Measurements from ENCODE around the gene C22orf42. TPM values are rescaled to one million over a fixed set of nuclear protein-coding genes. Genes with fewer than 3 reads are reported as not detected.
"Not testable (repeated sequence)": the region's sequence is repeated elsewhere in the genome, so short reads cannot be mapped to it uniquely, and the experiment has no call there.

C22orf42 gene
- total RNA-seq, 1 donor from 2014 or later: not detected

DNA sequence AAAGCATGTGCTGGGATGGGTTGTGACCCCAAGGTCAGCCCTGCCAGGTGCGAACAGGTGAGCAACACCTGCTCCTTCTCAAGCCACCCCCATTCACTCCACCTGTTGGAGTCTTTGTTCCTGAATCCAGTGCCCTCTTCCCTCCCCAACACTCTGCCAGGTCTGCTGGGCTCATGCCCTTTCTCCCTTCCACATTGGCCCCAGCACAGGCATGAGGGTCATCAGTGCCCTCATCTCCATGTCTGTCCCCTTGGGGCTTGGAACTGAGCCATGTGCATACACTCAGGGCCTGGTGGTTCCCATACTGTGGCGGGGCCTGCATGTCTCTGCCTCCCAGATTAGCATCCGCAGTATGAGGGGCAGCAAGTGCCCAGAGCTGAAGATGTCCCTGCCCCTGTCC lies 26.7 kb upstream of the C22orf42 start:
- DNase-seq (ENCODE audit: low read depth): no peak

DNA sequence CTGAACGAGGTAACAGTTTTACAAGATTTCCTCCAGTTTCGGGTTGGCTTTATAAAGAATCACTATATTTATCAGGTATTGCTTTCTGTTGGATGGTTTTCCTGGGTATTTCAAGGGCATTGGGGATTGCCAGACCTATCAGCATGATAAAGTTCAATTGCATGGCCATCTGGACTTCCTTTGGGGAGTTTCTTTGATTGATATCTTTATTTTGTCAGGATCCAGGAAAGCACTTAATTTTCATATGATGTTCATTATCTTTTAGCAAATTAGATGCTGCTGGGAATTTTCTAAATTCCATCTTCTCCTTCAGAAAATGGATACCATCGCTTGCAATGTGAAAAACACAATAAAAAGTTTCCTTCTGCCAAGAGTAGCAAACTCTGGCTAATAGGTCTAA lies 24.5 kb upstream of the C22orf42 start:
- DNase-seq (ENCODE audit: low read depth): no peak

DNA sequence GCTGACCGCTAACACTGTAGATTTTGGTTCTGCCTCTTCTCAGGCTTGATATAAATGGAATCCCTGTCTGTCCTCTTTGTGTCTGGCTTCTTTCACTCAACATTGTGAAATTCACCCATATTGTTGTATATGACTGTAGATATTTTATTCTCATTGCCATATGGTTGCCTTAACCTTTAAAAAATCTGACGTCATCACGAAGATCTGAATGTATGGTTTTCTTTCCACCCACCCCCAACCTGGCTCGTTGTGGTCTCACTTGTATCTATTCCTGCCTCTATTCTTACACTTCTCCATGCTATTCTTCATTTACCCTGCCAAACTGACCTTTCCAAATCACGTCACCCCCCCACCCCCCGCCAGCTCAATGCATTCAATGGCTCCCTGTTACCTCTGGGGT lies 21.9 kb upstream of the C22orf42 start:
- no peak for DNase-seq (ENCODE audit: low read depth)

DNA sequence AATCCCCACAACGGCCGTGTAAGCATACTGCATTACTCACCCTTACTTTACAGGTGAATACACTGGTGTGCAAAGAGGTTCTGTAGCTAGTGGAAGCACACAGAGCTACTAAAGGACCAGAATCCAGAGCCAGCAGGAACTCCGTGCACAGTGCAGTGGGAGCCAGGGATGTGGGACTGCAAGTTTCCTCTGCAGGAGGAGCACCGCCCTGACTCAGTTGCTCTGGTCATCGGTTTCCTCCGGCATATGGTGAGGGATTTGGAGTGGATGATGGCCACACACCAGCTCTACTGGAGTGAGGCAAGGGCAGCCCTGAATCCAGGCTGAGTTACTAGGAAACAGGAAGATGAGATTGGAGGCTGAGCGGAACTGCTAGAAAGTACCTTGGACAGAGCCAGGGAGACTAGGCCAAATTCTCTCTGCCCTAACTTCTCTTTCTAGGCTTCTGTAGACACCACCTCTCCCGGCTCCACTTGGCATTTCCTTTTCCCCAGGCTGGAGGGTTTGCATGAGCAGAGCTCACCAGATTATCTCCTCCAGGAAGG lies 18.2 kb upstream of the C22orf42 start:
- no peak for DNase-seq (ENCODE audit: low read depth)

DNA sequence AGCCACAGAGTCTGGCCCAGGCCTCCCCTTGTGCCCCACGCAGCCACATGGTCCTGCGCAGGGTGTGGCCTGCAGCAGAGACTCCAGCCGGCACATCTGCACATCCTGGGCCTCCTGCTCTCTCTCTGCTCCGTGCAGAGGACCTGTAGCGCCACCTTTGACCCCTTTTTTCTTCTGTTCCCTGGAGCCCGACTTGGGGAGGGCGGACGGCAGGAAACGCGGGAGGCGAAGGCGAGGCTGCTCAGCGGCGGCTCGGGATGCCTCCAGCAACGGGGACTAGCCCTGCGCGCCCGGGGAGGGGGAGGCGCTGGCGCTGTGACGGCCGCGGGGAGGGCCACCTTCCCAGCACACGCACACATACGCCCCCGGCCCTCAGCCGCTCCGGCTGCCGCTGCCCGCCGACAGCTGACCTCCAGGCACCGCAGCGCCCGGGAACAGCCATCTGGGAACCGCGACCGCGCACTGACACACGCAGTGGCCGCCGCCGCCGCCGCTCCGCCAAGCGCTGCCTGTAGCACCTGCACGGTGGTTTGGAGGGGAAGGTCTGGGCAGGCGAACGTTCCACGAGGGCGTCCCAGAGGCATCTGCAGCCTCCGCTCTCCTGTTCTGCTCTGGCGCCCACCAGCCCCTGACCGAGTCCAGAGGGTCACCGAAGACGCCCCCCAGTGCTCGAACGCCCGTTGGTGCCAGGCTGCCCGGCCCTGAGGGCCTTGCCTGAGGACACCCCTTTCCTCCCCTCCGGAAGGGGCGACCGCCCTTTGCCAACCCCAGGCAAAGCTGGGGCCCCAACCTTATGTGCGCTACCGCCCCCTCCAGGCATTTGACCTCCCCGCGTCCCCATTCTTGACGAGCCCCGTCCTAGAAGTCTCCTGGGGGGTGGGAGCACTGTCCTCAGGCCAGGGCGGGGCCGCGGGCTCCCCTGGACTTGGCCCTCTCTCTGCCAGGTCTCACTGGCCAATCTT lies 16.9 kb upstream of the C22orf42 start:
- DNase-seq (ENCODE audit: low read depth): no peak

DNA sequence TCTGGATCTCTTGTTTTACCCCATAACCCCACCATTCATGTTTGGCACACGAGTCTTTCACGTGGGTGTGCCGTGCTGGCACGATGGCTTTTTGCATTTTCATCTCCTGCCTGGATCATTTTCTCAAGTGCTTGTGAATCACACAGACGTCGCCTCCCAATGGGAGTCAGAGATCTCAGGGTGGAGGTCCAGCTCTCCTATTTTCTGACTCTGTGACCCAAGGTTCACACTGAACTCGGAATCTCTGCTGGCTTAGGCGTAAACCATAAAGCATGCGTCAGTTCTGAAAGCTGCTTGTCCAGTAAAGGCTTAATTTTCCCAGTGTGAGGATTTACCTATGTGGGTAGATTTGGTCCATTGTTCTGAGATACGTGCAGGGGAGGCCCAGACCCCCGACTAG lies 16.0 kb upstream of the C22orf42 start:
- no peak for DNase-seq (ENCODE audit: low read depth)

DNA sequence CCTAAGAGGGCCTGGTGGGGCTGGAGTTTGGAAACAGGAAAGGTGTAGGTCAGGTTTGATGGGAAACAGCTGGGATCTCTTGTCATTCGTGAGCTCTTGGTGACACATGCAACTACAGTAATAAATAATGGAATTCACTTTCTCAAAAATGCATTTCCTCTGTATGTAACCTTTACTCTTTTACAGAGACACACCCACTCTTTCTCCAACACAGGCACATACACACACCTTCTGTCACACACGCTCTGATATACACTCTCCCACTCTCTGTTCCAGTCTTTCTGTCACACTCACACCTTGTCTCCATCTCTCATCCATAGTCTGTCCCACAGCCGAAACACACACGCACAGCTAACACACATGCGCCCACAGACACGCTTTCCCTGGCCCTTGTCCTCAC lies 6.6 kb upstream of the C22orf42 start:
- no peak for DNase-seq (ENCODE audit: low read depth)

DNA sequence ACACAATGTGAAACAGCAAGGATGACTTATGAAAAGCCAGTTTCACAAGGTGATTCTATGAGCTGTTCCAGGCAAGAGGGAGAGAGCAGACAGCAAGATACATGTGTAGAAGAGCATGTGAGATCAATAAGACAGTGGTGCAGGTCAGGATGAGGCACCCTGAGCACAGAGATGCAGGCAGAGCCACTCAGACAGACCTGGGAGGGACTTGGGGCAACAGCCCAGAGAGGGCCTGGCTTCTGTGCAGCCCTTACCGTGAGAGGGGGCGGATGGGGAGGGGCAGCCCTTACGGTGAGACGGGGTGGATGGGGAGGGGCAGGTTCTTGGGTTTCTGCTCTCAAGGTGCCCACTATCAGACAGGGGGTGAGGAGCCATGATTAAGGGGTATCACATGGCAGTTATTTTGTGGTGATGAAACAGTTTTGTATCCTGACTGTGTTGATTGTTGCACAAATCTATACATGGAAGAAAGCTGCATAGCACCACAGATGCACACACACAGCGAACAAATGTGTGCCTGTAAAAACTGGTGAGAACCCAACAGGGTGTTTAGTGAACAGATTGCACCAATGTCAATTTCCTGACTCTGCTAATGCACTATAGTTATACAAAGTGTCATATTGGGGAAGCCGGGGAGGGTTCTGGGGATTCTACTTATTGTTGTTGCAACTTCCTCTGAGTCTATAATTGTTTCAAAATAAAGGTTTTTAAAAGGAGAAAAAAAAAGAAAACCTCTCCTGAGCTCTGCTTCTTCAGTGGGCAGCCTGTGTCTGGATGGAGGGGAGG lies 5.2 kb upstream of the C22orf42 start:
- no peak for DNase-seq (ENCODE audit: low read depth)

DNA sequence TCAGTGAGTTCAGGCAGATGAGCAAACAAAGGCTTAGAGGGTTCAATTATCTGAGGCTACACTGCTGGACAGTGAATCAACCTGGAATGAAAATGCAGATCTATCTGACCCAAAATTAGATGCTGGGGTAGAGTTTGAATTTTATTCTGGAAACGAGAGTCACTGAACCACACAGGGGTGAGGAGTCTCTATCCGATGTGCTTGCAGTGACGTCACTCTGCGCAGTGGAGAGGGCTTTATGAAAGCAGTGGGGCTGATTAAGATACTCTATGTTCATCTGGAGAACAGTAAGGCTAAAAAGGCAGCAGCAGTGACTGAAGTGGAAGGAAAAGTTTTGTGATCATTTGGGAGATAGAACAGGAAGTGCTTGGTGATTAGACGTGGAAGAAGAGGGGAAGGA lies 1.3 kb upstream of the C22orf42 start:
- DNase-seq (ENCODE audit: low read depth): not testable (repeated sequence)

DNA sequence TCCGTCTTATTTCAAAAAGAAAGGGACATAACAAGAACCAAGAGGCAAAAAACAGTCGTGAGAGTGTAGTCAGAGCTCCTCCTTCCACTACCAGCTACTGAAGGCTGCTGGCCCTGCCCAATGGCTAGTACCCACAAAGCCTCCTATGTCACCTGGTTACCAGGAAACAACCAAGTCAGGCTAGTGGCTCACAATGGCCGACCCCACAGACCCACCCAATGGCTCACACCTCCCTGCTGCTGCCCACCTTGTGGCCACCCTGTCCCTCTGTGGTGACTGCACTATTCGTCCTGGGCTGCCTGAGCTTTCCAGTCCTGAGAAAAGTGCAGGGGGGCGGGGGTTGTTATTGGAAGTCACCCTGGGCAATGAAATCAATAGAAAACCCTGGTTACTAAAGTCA lies 1.5 kb downstream of the C22orf42 start:
- not testable (repeated sequence) for DNase-seq (ENCODE audit: low read depth)

DNA sequence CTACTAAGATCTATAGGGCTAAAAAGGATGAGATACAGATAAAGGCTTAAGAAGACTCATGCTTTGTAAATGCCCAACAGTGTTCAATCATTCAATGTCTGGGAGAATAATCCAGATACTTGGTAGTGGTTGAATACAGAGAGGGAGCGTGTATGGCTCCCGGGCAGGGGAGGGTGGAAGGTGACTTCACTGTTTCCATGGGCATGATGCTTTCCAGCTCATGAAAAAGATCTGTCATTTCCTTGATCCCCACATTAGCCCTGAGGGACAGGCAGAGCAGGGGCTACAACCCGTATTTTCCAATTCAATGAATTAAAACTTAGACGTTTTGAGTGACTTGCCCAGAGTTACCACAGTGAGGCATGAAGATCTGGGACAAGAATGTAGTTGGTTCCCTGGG lies 4.4 kb downstream of the C22orf42 start:
- DNase-seq (ENCODE audit: low read depth): not testable (repeated sequence)

DNA sequence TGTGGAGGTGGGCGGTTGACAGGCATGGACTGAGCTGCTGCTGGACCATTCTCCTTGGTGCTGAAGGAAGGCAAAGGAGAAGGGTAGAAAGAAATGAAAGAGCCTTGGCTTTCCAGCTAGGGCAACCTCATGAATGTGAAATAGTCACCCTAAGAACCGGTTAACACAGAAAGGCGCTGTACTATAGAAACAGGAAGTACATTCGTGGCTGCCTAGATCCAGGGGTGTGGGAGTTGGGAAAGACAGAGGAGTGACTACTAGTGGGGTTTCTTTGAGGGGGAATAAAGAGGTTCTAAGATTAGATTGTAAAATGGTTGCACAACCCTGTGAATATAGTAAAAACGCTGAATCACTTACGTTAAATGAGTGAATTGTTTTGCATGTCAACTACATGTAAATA lies 7.5 kb downstream of the C22orf42 start:
- DNase-seq (ENCODE audit: low read depth): not testable (repeated sequence)

DNA sequence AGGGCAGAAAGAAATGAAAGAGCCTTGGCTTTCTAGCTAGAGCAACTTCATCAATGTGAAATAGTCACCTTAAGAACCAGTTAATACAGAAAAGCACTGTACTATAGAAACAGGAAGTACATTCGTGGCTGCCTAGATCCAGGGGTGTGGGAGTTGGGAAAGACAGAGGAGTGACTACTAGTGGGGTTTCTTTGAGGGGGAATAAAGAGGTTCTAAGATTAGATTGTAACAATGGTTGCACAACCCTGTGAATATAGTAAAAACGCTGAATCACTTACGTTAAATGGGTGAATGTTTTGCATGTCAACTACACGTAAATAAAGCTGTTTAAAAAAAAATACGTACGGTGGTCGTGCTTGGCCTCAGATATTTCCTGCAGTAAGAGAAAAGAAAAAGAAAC lies 8.5 kb downstream of the C22orf42 start:
- not testable (repeated sequence) for DNase-seq (ENCODE audit: low read depth)

DNA sequence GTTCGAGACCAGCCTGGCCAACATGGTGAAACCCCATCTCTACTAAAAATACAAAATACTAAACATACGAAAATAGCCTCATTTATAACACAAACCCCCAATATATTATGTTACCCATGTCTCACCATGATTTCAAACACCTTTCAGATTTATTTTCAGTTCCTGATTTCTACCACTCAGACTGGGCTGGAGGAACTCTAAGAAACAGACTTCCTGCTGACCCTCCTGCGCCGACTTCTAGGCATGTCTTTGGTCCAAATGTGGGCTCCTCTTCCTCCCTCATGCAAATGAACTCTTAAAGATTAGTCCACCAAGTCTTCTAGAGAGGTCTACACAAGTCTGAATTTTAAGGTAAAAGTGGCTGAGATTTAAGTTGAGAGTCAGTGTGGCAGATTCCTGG lies 10.7 kb downstream of the C22orf42 start:
- DNase-seq (ENCODE audit: low read depth): not testable (repeated sequence)

DNA sequence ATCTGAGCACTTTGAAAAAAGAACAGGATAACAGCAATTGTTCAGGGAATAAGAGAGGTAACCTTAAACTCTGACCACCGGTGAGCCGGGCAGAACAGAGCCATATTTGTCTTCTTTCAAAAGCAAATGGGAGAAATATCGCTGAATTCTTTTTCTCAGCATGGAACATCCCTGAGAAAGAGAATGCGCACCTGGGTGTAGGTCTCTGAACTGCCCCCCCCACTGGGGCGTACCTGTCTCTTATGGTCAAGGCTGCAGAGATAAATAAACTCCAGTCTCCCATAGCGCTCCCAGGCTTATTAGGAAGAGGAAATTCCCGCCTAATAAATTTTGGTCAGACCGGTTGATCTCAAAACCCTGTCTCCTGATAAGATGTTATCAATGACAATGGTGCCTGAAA lies 12.0 kb downstream of the C22orf42 start:
- DNase-seq (ENCODE audit: low read depth): not testable (repeated sequence)

DNA sequence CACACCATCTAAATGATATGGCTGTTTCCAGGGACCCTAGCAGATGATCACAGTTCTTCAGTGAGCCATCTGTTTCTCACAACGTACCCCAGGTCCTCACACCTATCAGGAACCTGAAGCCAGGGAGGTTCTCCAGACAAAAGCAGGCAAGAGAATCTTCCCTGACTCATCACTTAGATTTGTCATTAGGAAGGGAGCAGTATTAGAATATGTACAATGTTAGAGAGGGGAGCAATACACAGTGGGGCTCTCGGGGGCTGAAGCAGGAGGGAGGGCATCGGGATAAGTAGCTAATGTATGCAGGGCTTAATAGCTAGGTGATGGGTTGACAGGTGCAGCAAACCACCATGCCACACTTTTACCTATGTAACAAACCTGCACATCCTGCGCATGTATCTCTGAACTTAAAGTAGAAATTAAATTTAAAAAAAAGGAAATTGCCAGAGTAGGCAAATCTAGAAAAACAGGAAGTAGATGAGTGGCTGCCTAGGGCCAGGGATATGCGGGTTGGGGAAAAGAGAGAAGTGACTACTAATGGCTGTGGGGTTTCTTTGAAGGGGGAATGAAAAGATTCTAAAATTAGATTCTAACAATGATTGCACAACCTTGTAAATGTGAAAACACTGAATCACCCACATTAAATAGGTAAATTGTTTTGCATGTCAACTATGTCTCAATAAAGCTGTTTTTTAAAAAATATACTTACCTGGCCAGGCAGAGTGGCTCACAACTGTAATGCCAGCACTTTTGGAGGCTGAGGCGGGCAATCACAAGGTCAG lies 14.4 kb downstream of the C22orf42 start:
- peak; percentile 47 for DNase-seq (ENCODE audit: low read depth)

DNA sequence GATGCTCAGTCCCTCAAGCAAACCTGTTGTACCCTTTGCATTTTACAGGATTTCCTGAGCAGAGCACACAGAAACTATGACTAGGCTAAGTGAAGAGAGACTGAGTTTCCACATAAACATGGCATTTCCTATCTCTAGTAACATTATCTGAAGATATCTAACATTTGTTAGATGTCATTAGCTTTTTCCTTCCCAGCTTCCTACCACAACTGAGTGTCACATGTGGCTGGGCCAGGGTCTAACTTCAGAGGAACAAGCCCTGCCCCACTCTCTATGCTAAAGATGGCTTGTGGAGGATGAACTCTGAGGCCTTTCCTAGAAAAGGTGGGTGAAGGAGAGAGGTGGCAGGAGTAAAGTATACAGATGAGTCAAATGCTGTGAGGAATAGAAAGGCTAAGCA lies 16.5 kb downstream of the C22orf42 start:
- no peak for DNase-seq (ENCODE audit: low read depth)

DNA sequence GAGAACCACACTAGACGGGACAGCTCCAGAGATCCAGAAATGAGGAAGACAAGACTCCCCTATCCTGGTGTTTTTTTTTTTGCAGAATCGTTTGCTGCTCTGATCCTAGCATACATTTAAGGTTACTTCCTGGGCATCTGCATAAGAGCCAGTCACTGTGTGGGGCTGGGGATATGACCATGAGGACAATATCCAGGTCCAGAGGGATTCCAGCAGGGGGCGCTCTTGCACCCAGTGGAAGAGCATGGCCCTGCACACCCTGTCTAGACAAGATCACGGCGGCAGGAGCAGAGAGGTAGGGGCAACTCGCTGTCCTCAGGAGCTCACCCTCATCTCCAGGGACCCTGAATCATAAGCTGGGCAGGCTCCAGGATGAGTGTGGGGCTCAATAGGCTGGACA lies 18.4 kb downstream of the C22orf42 start:
- not testable (repeated sequence) for DNase-seq (ENCODE audit: low read depth)

DNA sequence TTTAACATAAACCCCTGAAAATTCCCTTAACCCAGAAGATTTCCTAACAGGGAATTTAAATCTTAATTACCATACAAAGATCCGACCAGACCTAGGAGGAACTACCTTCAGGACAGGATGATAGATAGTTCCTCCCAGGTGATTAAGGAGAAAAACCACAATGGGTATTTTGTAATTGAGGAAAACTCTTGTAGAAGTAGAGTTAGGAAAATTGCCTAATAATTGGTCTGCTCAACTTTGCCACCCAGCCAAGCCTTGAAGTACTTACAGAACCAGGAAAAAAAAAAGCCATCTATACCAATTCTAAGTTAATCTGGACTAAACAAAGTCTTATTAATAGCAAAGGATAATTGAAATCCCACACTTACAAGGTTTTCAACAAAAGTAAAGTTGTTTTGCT lies 20.5 kb downstream of the C22orf42 start:
- not testable (repeated sequence) for DNase-seq (ENCODE audit: low read depth)

DNA sequence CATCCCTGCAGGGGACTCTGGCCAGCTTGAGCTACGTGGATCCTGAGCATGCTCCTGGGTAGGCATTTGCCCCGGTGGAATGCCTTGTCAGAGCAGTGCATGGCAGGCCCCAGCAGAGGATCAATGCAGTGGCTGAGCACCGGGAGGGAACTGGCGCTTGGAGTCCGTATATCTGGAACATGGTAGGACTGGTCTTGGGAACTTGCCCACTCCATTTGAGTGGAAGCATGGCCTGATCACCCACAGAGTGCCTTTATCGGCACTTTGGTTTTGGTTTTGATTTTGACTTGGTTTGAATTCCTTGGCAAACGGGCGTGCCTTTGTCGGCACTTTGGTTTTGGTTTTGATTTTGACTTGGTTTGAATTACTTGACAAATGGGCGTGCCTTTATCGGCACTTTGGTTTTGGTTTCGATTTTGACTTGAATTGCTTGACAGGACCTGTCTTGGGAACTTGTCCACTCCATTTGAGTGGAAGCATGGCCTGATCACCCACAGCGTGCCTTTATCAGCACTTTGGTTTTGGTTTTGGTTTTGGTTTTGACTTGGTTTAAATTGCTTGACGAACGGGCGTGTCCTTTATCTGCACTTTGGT lies 21.3 kb downstream of the C22orf42 start:
- DNase-seq (ENCODE audit: low read depth): peak; percentile 3

DNA sequence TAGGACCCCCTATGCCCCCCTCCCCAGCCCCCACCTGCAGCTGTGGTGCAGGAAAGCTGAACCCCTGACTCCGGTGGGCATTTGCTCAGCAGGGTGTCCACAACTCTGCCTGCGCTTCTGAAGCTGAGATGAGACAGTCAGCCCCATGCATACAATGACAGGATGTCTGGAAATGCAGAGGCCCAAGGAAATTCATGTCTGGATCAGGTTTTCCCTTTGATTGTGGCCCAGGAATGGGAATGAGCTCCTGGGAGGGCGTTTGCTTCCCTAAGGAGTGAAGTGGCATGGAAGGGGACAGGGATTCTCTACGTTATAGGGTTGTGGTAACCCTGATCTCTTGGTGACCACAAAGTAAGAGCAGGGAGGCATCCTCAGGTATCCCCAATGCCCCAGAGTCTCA lies 22.2 kb downstream of the C22orf42 start:
- not testable (repeated sequence) for DNase-seq (ENCODE audit: low read depth)

All from renal cortical epithelial cell (primary cell).